Gastrocnemius medialis (tissue), 4 donors: Measurements from ENCODE around the gene COA8. TPM values are rescaled to one million over a fixed set of nuclear protein-coding genes. Genes with fewer than 3 reads are reported as not detected.

ENCODE experiments used
- ATAC-seq, 2 donors: fragments of 150-250 bp; one replicate each; pipeline ENCODE4 v1.9.1; 2016
- DNase-seq, 2 donors: peaks; one replicate each; pipeline ENCODE4 v3.0.0-alpha.2; 2019
- H3K27ac ChIP-seq, 4 donors: fragments of 200-600 bp; sonication (generic); 1 replicate in 1 of 4; 2 replicates in 3 of 4; pipeline ENCODE4 v1.5.1; 2016 to 2018; ENCODE audit warnings: mild to moderate bottlenecking in 2 of 4, moderate library complexity in 1 of 4
- H3K27me3 ChIP-seq, 3 donors: fragments of 200-600 bp; sonication (generic) in 2 of 3; 1 replicate in 1 of 3; 2 replicates in 2 of 3; pipeline versions ENCODE4 v1.5.1 to v1.6.0; 2016 to 2019; ENCODE audit warnings: mild to moderate bottlenecking in 1 of 3, moderate library complexity in 1 of 3
- H3K36me3 ChIP-seq, 2 donors: fragments of 200-600 bp; sonication (generic) in 1 of 2; one replicate each; pipeline ENCODE4 v1.5.1; 2017 to 2018
- H3K4me1 ChIP-seq, 2 donors: fragments of 200-600 bp; sonication (generic) in 1 of 2; one replicate each; pipeline ENCODE4 v1.5.1; 2016 to 2017; ENCODE audit warnings: mild to moderate bottlenecking in 2 of 2
- H3K4me3 ChIP-seq, 4 donors: fragments of 200-600 bp; sonication (generic) in 3 of 4; 1 replicate in 1 of 4; 2 replicates in 3 of 4; pipeline ENCODE4 v1.5.1; 2016 to 2019; ENCODE audit warnings: mild to moderate bottlenecking in 2 of 4
- H3K9me3 ChIP-seq, 3 donors: fragments of 200-600 bp; sonication (generic) in 2 of 3; 1 replicate in 1 of 3; 2 replicates in 2 of 3; pipeline ENCODE4 v1.5.1; 2016 to 2019
- CTCF ChIP-seq, 5 experiments: fragments of 450-650 bp in 3 of 5; fragments of 200-600 bp in 2 of 5; sonication (generic) in 2 of 5; IDR thresholded peaks in 4 of 5; conservative IDR thresholded peaks in 1 of 5; 1 replicate in 4 of 5; 2 replicates in 1 of 5; pipeline ENCODE4 v1.5.1; 2016 to 2019; ENCODE audit warnings: antibody characterized with exemption in 5 of 5, mild to moderate bottlenecking in 3 of 5, moderate library complexity in 3 of 5
- POLR2A ChIP-seq, 2 donors: fragments of 450-650 bp; IDR thresholded peaks; one replicate each; pipeline ENCODE4 v1.6.1; 2017; ENCODE audit warnings: antibody characterized with exemption in 2 of 2, mild to moderate bottlenecking in 2 of 2, moderate library complexity in 2 of 2
- in situ Hi-C, 4 donors: fragments of 200-750 bp; cut with MboI; loops; one replicate each; pipeline versions ENCODE4 v1.15.0 to v1.8.0; 2017; ENCODE audit warnings: low sequenced_read_pairs in 4 of 4
- intact Hi-C: fragments of 100-400 bp; cut with DNase I; formaldehyde crosslinking; loops from one replicate; pipeline ENCODE4 v1.15.1; 2023; ENCODE audit warnings: low total_unique reads
- total RNA-seq, 4 donors: library from RNA; depleted of rRNA; stranded (reverse); fragments of >200 nt; gene quantifications; one replicate each; pipeline versions ENCODE4 v1.1.0 to v1.2.3, GENCODE V29; 2016

The COA8 gene
- total RNA-seq, 4 donors from 2014 or later, result 56.7 to 111 (median 71.7) TPM

GRCh38 chr14:103581954-103582703, 19.4 kb downstream of the COA8 start:
- intact Hi-C loops (no loop called here), in situ Hi-C loops (no loop called here)
- Histone ChIP-seq H3K4me3 (no peak overlapping the region), H3K27me3 (no peaks in the 10 kb centered on the region), H3K27ac (no peak overlapping the region), H3K36me3 (peaks cover 0 to 21% of the 10 kb centered on the region in 2 donors), H3K9me3 (no peaks in the 10 kb centered on the region), H3K4me1 (no peaks in the 10 kb centered on the region)
- DNase-seq (no peak), ATAC-seq (no peak)
- TF ChIP-seq CTCF (IDR thresholded peaks at IDR 0.05 in 4 of 5, conservative IDR thresholded peaks at IDR 0.05 in 1 of 5) (no peak), POLR2A (IDR thresholded peaks at IDR 0.05) (no peak)

GRCh38 chr14:103584326-103584915, 21.7 kb downstream of the COA8 start:
- intact Hi-C loops, result no loop called here
- Histone ChIP-seq H3K36me3 (peaks cover 0 to 17% of the 10 kb centered on the region in 2 donors), H3K27me3 (no peaks in the 10 kb centered on the region), H3K27ac (no peak overlapping the region), H3K4me3 (no peak overlapping the region), H3K9me3 (no peaks in the 10 kb centered on the region), H3K4me1 (no peaks in the 10 kb centered on the region)
- DNase-seq, result no peak
- ATAC-seq, result no peak
- TF ChIP-seq CTCF (IDR thresholded peaks at IDR 0.05 in 4 of 5, conservative IDR thresholded peaks at IDR 0.05 in 1 of 5) (no peak), POLR2A (IDR thresholded peaks at IDR 0.05) (no peak)
- in situ Hi-C loops, result no loop called here

GRCh38 chr14:103593577-103593976, 30.8 kb downstream of the COA8 start:
- Histone ChIP-seq H3K4me3 (no peak overlapping the region), H3K4me1 (peaks cover 0 to 5% of the 10 kb centered on the region in 2 donors), H3K9me3 (no peaks in the 10 kb centered on the region), H3K27ac (no peak overlapping the region), H3K36me3 (peaks cover 0 to 20% of the 10 kb centered on the region in 2 donors), H3K27me3 (no peaks in the 10 kb centered on the region)
- no peak for DNase-seq
- intact Hi-C loops, result no loop called here
- ATAC-seq, result peak in 1 of 2 donors; percentile 36
- in situ Hi-C loops, result no loop called here
- TF ChIP-seq POLR2A (IDR thresholded peaks at IDR 0.05), result no peak
- no peak for TF ChIP-seq CTCF (IDR thresholded peaks at IDR 0.05 in 4 of 5, conservative IDR thresholded peaks at IDR 0.05 in 1 of 5)

DNA sequence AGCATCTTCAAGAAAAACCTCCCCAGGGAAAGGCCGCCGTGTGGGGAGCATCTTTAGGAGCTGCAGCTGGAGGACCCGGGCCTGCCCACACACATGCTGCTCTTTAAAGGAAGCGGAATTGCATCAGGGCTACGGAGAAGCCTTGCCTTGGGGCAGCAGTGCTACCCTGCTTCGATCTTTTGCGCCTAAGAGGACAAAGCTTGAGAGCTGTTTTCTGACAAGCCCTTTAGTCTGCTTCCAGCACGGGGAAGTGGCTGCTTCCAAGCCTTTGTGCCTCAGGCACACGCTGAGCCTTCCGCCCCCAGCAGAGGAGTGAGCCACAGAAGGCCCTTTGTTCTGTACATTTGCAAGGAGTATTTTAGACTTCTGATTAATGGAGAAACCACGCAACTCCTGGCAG, 31.5 kb downstream of the COA8 start:
- no peak for TF ChIP-seq CTCF (IDR thresholded peaks at IDR 0.05 in 4 of 5, conservative IDR thresholded peaks at IDR 0.05 in 1 of 5)
- TF ChIP-seq POLR2A (IDR thresholded peaks at IDR 0.05), result no peak
- H3K4me3 ChIP-seq, result no peak overlapping the region
- in situ Hi-C loops (no loop called here), intact Hi-C loops (no loop called here)
- no peaks in the 10 kb centered on the region for H3K27me3 ChIP-seq
- H3K4me1 ChIP-seq, result peaks cover 0 to 5% of the 10 kb centered on the region in 2 donors
- DNase-seq (no peak), ATAC-seq (peak; percentile 34 to 62)
- H3K27ac ChIP-seq, result peak overlapping the region in 2 of 4 donors; percentile 3 to 49
- H3K36me3 ChIP-seq, result peaks cover 0 to 15% of the 10 kb centered on the region in 2 donors
- H3K9me3 ChIP-seq, result no peaks in the 10 kb centered on the region
